NCI-H446 (cell line): ENCODE measurements around the gene XPC.
"Not testable (repeated sequence)": the region's sequence is repeated elsewhere in the genome, so short reads cannot be mapped to it uniquely, and the experiment has no call there.

Experiments used
- DNase-seq, 2 experiments: peaks; one replicate each; lab custom pipeline; 2025; lab: John Stamatoyannopoulos, UW

Gene XPC

DNA sequence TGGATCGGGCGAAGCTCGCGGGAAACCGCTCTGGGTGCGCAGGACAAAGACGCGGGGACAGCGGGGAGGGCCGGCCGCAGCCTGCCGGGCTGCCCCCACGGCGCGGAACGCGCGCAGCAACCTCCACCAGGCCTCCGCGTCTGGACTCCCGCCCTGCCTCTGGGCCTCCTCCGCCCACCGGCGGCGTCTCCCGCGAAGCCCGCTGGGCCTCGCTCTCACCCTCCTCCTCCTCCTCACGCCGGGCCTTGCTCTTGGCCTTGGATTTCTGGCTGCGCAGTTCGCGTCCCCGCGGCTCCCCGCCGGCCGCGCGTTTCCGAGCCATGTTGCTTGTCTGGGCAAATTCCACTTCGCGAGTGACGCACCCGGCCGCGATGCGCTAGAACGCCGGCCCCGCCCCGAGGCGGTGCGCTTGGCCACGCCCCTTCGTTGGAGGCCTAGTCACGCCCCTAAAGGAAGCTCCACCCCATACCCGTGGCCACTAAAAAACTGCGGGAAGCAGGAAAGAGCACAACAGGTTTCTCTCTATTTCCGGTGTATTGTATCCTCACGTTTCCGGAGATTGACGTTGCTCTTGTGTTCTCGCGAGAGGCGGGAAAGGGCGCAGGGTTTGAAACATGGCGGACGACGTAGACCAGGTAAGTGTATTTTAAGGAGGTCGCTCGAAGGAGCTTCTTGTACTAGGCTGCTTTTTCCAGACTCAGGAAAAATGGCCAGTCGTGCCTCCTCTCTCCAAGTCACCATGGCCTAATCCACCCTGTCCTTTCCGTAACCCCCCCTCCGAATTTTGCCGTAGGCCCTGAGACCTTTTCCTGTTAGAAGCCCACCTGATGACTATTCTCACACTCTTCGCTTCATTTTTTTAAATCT, at the start of gene XPC, which contains the start of gene LSM3:
Gene XPC, minus strand, starts transcription at position 355 of the 867 bp plus-strand sequence. Its CDS starts 33 bp downstream, at position 322.
Gene LSM3, plus strand, starts transcription at position 571 of the 867 bp plus-strand sequence. Its CDS starts 44 bp downstream, at position 615.
- DNase-seq: peak; percentile 91 to 96

DNA sequence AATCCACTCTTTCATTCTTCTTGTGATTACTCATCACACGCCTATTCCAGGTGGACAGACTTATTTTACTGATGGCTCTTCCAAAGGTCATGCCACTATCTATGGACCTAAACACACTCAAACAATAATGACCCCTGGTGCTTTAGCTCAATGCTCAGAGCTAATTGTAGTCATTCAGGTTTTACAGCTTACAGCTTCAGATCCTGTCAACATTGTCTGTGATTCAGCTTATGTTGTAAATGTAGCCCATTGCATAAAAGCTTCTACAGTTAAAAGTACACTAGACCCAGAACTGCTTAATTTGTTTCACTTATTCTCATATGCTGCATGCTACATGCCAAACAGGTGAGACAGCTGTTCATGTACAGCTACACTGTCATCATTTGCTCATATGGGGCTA, 49.5 kb upstream of the XPC start:
- DNase-seq: no peak

DNA sequence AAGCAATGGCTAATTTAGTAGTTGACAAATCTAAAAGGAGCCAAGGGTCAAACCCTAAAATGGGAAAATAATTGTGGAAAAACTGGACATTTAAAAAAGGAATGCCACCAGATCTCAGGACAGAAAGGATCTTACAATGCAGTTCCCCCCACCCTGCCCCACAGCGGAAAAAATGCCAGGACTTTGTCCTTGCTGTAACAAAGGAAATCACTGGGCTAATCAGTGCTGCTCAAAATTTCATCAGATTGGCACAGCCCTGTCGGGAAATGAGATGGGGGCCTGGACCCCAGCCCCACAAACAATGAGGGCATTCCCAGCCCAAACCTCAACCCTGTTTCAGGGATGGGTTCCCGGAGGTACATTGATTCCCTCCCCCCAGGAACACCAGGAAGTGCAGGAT, 48.0 kb upstream of the XPC start:
- not testable (repeated sequence) for DNase-seq

DNA sequence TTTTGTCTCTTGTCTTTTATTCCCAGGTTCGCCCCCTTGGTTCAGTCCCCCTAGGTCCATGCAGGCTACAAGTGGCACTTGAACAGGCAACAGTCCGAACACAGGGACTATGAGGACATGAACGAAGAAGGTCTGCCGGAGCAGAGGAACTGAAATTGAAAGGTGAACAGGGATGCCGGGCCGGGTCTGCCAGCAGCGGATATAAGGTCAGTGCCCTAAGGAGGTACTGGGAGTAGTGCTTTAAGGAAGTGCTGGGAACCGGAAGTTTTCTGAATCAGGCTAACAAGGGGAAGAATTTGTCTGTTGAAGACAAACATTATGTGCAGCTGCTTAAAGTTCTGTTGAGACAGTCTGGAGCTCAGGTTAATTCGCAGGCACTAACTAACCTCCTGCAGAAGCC, 47.0 kb upstream of the XPC start:
- DNase-seq: no peak

DNA sequence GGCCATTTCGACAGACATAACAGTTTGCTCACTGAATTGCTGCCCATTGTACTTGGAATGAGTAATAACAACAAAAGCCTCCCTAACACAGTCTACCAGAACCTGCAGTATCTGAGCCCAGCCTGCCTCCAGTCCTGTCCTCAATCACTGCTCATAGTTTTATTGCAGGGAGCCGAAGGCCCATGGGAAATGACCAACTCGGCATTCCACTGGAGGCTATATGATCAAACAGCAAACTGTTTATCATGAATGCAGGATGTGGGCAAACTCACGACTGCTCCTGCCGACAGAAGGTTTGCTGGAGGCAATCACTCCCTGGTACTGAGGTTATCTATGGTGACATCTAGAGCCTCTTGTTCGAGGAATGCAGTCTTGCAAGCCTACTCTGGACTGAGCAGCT, 46.5 kb upstream of the XPC start:
- no peak for DNase-seq

- no peak for DNase-seq
These were observed 45.2 kb upstream of the XPC start for GRCh38 chr3:14223595-14223994.

DNA sequence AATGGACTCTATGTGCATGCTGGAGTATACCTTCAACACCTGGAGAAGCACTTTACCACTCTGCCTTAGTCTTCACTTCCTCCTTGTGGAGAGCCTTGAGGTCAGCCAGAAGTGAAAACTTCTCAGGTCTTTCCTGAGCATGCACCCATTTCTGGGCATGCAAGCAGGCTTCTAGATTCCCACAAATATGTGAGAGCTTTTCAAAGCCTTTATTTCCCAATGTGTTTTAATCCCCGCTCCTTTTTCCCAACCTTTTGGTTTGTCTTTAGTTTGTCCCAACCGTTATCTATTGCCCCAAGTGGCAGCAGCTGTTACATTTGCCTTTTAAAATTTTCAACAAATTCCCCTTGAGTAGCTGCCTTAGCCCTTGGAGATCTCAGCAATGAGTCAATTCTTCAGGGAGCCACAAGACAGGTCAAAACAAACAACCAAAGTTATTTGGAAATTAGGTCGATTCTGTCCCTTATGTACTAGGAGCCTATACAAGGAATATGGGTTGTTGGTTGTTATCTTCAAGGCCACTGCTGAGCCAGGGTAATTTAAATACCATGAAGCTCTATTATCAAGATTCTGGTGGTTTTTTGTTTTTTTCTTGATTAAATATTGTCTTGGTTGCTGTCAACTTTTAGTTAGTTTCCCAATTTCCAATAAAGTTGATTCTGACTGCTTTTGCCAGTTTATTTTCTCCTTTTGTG, 44.6 kb upstream of the XPC start:
- no peak for DNase-seq

- no peak for DNase-seq
These were observed 44.1 kb upstream of the XPC start for GRCh38 chr3:14222457-14222856.

DNA sequence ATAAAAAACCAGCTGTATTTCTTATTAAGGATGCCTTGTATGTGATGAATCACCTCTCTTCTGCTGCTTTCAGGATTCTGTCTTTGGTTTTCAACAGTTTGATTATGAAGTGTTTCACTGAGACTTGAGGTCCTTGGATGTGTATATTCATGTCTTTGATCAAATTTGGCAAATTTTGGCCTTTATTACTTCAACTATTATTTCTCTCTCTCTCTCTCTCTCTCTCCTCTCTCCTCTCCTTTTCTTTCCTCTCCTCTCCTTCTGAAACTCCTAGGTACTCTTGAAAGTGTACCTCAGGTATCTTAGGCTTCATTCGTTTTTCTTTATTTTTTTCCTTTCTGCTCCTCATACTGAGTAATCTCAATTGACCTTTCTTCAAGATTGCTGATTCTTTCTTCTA, 43.5 kb upstream of the XPC start:
- no peak for DNase-seq

GRCh38 chr3:14220933-14221332, 42.5 kb upstream of the XPC start:
- no peak for DNase-seq

DNA sequence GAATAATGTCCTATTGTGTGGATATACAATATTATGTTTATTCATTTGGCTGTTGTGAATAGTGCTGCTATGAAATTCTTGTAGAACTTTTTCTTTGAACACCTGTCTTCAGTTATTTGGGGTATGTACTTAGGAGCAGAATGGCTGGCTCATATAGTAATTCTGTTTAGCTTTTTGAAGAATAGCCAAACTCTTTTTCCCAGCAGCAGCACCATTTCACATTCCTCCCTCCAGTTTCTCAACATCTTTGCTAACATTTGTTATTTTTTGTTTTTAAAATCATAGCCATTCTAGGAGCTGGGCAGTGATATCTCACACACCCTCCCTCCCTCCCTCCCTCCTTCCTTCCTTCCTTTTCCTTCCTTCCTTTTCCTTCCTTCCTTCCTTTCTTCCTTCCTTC, 40.0 kb upstream of the XPC start:
- no peak for DNase-seq

DNA sequence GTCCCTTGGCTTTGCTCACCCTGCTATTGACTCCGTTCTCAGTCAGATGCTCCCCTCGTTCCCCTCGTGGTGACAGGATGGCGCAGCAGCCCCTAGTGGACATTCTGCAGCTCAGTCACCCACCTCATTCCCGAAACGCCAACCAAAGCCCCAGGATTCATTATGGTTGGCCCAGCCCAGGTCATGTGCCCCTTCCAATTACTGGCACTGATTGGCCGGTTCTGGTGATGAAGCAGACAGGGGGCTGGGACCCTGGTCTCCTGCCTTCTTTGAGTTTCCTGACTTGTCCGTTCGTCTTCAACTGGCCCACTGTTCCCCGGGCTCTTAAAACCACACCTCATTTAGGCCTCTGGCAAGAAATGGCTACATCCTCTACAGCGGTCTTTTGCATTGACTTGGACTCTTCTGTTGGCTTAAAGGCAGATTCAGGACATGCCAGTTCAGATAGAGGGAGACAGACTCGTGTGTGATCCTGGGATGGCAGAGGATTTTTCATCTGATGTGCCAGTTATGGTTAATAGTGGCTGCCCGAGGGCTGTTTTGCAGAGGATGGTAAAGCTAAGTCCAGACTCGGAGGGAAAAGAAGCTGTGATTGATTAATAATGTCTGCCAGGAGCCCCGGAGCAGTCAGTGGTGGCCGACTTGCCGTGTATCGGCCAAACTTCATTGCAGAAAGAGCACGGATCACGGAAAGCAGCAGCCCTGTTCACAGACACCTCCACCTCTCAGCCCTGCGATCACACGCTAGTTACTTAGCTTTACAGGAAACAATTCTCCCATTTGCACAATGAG, 38.1 kb upstream of the XPC start:
- peak; percentile 4 to 64 for DNase-seq

- no peak for DNase-seq
These were observed 36.4 kb upstream of the XPC start for GRCh38 chr3:14214764-14215163.

DNA sequence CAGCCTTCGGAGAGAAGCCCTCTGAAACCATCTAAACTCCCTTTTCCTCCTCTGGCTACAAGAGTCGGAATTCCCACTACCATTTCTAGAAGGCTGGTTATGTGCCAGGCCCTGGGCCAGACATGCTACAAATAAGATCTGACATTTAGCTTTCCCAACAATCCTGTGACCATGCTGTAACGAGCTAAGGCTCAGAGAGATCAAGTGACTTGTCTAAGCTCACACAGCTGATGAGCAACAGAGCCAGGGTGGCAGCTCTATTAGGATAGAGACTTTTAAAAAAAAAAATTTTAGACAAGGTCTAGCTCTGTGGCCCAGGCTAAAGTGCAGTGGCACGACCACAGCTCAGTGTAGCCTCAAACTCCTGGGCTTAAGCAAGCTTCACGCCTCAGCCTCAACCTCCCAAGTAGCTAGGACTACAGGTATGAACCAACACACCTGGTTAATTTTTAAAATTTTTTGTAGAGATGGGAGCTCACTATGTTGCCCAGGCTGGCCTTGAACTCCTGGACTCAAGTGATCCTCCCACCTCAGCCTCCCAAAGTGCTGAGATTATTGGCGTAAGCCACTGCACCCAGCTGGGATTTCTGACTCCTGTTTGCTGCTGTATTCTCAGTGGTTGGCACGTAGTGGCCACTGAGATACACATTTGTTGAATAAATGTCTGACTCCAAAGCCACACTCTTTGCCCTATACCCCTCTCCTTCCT, 34.8 kb upstream of the XPC start:
- DNase-seq: no peak

DNA sequence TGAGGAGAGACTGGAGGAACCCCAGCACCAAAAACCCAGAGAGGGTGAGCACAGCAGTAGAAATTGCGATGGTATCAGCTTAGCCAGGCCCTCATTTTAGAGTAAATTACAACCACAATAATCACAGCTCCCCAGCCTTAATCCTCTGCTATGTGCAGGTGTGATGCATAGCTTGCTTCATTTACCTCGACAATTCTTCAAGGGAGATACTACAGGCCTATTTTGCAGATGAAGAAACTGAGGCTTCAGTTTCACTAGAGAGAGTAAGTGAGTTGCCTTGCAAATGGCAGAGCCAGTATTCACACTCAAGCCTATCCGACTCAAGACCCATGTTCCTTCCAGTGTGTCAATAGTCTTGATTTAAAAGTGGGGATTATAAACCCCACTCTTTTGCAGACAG, 33.6 kb upstream of the XPC start:
- DNase-seq: no peak

GRCh38 chr3:14211621-14212020, 33.2 kb upstream of the XPC start:
- DNase-seq: no peak

DNA sequence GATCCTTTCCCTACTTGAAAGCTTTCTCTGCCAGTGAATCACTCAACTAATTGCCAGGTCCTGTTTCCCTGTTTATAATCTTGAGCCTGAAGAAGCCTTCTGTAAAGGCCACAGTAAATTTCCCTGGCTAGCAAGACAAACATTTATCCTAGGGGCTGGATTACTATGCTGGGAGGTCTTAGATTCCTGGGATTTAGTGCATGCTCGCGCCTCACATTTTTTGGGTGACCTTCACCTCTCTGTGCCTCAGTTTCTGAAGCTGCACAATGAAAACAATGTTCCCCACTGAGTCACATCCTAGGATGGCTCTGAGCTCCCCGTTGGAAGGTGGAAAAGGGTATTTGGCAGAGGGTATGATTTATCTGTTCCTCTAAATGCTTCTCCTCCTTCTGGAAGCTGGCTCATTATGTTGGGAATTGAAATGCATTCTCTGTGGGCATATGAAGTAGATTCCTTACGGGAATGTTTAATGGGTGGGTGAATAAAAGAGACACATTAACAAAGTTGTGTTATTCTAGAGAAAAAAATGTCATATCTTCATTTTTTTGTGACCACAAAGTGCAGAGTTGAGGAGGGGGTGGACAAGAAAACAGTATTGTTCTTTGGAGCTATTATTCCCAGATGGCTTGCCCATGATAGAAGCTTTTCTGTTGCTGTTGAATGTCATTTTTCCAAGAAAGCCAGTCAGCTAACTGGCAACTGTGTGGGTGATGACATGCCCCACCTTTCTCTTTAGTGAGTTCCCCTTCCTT, 32.6 kb upstream of the XPC start:
- no peak for DNase-seq

DNA sequence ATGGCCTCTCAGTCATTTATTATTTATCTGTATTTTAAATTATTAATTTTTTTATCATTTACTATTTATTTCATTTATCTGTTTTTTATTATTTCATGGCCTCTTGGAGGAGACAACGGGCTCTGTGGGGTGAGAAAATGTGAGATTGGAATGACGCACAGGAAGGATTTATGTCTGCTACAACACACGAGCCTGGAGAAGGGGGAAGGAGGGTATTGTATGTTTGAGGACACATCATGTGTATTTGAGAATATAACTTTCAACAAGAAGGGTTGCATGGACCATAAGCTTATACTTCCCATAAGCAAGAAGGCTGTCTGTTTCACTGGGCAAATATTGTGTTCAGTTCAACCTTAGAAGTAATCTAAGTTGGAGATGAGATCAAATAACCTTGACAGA, 31.9 kb upstream of the XPC start:
- DNase-seq: no peak

DNA sequence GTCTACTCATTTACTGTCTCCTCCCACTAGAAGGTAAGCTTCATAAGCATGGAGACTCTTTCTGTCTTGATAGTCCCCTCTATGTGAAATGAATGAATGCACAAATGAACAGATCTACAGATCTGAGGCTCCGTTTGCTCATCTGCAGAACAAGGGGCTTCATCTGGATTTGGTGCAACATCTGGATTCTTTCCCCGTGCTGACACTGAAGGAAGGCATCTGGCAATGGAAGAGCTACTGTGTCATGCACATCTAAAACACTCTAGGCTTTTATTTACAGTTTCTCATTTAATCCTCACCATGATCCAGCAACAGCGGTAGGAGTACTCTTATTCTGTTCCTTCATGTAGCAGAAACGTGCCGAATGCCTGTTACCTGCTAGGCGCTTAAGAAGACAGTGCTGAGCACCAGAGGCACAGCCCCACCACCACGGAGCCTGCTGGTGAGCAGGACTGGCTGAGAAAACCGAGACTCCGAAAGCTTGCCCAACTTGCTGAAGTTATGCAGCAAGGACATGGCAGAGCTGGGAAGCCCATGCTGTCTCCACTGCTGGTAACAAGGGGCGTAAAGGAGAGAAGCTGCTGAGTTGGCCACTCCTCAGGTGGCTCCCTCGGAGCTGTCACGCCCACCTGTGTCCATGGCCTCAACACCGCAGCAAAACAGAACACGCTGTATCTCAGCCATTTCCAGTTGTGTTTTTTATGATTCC, 31.3 kb upstream of the XPC start:
- DNase-seq: no peak

DNA sequence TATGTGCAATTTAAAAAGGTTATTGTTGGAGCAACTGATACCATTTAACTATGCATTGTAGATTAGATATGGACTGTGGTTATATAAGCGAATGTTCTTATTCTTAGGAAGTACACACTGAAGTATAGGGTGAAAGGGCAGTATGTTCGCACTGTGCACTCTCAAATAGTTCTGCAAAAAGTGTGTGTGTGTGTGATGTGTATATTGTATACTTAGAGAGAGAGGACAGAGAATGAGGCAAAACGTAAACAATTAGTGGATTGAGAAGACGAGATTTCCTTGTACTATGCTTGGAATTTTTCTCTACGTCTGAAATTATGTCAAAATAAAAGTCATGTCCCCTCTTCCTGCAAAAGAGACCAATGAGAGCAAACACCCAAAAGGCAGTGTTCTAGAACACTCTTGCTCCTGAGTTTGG, 30.6 kb upstream of the XPC start:
- DNase-seq: no peak
